Measurements from ENCODE around the gene FAM174C. TPM values are rescaled to one million over a fixed set of nuclear protein-coding genes. Genes with fewer than 3 reads are reported as not detected.

FAM174C gene
- total and polyA plus RNA-seq, 10 of the 15 experiments (the other 5 are each of a cell fraction or from before 2014, with no cell fraction given): 0.89 to 94.6 (median 43.6) TPM

DNA sequence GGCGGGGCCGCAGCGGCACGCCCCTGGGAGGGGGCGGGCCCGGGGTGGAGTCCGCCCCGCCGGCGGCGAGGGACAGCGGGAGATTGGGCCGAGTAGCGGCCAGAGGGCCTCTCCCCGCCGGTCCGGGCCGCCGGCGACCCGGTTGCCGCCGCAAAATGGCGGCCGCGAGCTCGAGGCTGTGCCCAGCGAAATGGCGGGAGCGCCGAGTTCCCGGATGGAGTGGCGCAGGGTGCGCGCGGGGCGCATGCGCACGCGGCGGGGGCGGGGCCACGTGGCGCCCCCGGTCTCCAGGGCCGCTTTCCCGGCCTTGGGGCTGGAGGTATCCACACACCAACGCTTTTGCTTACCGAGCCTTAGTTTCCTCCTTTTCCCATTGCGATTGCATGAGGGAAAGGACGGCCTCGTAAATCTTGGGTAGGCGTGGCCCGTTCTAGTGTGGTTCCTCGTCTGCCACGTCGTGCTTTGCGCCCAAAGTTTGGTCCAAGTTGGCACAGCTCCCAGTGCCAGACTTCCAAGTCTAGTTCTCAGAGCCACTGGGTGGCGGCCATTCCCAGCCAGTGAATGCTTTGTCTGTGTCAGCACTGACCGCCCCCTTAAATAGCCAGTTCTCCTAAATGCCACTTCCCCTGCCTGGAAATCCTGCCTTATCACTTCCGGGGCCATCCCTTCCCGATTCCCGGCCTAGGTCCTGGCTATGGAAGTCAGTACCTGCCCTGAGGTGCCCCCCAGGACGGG lies 5.7 kb upstream of the FAM174C start (continued):
- peak; percentile 16; the same call in 1 of the 2 replicates for TF ChIP-seq CHD2 (IDR thresholded peaks at IDR 0.05; ENCODE audit: borderline replicate concordance, low read depth, low read length)
- TF ChIP-seq IRF4 (IDR thresholded peaks at IDR 0.05; ENCODE audit: low read depth, low read length): no peak
- TF ChIP-seq, protein P1, sequence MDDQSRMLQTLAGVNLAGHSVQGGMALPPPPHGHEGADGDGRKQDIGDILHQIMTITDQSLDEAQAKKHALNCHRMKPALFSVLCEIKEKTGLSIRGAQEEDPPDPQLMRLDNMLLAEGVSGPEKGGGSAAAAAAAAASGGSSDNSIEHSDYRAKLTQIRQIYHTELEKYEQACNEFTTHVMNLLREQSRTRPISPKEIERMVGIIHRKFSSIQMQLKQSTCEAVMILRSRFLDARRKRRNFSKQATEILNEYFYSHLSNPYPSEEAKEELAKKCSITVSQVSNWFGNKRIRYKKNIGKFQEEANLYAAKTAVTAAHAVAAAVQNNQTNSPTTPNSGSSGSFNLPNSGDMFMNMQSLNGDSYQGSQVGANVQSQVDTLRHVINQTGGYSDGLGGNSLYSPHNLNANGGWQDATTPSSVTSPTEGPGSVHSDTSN (IDR thresholded peaks at IDR 0.05; ENCODE audit: insufficient replicate concordance, low read depth, low read length): no peak
- TF ChIP-seq TAF1 (IDR thresholded peaks at IDR 0.05; ENCODE audit: borderline replicate concordance, low read depth, low read length): no peak; the same call in 1 of the 2 replicates
- TF ChIP-seq MYB (IDR thresholded peaks at IDR 0.05; ENCODE audit: borderline replicate concordance, low read depth, low read length): no peak
- TF ChIP-seq, protein P2, sequence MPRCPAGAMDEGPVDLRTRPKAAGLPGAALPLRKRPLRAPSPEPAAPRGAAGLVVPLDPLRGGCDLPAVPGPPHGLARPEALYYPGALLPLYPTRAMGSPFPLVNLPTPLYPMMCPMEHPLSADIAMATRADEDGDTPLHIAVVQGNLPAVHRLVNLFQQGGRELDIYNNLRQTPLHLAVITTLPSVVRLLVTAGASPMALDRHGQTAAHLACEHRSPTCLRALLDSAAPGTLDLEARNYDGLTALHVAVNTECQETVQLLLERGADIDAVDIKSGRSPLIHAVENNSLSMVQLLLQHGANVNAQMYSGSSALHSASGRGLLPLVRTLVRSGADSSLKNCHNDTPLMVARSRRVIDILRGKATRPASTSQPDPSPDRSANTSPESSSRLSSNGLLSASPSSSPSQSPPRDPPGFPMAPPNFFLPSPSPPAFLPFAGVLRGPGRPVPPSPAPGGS (IDR thresholded peaks at IDR 0.05; ENCODE audit: borderline replicate concordance, insufficient read depth, low read depth, low read length, poor library complexity, severe bottlenecking): no peak
- TF ChIP-seq PML (IDR thresholded peaks at IDR 0.05; ENCODE audit: low read length): no peak
- TF ChIP-seq IKZF1 (conservative IDR thresholded peaks at IDR 0.05): peak; percentile 86
- TF ChIP-seq HDAC2 (IDR thresholded peaks at IDR 0.05): no peak
- TF ChIP-seq TCF3 (IDR thresholded peaks at IDR 0.05; ENCODE audit: borderline replicate concordance, insufficient read depth, low read depth, low read length): no peak
- no peak for TF ChIP-seq ZNF274 (IDR thresholded peaks at IDR 0.05; ENCODE audit: insufficient read depth, insufficient read length)
- TF ChIP-seq, protein P3, sequence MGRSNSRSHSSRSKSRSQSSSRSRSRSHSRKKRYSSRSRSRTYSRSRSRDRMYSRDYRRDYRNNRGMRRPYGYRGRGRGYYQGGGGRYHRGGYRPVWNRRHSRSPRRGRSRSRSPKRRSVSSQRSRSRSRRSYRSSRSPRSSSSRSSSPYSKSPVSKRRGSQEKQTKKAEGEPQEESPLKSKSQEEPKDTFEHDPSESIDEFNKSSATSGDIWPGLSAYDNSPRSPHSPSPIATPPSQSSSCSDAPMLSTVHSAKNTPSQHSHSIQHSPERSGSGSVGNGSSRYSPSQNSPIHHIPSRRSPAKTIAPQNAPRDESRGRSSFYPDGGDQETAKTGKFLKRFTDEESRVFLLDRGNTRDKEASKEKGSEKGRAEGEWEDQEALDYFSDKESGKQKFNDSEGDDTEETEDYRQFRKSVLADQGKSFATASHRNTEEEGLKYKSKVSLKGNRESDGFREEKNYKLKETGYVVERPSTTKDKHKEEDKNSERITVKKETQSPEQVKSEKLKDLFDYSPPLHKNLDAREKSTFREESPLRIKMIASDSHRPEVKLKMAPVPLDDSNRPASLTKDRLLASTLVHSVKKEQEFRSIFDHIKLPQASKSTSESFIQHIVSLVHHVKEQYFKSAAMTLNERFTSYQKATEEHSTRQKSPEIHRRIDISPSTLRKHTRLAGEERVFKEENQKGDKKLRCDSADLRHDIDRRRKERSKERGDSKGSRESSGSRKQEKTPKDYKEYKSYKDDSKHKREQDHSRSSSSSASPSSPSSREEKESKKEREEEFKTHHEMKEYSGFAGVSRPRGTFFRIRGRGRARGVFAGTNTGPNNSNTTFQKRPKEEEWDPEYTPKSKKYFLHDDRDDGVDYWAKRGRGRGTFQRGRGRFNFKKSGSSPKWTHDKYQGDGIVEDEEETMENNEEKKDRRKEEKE (IDR thresholded peaks at IDR 0.05): peak; percentile 65; the same call in 1 of the 2 replicates
- peak; percentile 93 for TF ChIP-seq GATAD2B (conservative IDR thresholded peaks at IDR 0.05; ENCODE audit: low read depth)
- peak; percentile 74 for TF ChIP-seq KLF5 (IDR thresholded peaks at IDR 0.05; ENCODE audit: partially characterized antibody)
- no peak for TF ChIP-seq SRF (IDR thresholded peaks at IDR 0.05; ENCODE audit: low read depth in 2 of 2, low read length in 2 of 2)
- TF ChIP-seq NR2C2 (IDR thresholded peaks at IDR 0.05; ENCODE audit: borderline replicate concordance, control insufficient read depth, insufficient read length, low read depth): no peak
- no peak for TF ChIP-seq TCF12 (IDR thresholded peaks at IDR 0.05; ENCODE audit: low read depth, low read length)
- no peak for TF ChIP-seq BMI1 (IDR thresholded peaks at IDR 0.05; ENCODE audit: borderline replicate concordance)
- TF ChIP-seq SMARCA5 (IDR thresholded peaks at IDR 0.05): peak; percentile 94
- TF ChIP-seq POU2F2 (IDR thresholded peaks at IDR 0.05; ENCODE audit: borderline replicate concordance, low read depth, low read length): peak; percentile 18; the same call in 2 of the 3 replicates
- TF ChIP-seq EGR1 (IDR thresholded peaks at IDR 0.05; ENCODE audit: borderline replicate concordance in 1 of 2, low read depth in 2 of 2, low read length in 2 of 2): peak in 1 of 2 experiments; percentile 76; a peak in 2 of 3 replicates

Data from GM12878 (cell line).